ENCODE data around the gene SRRM5.
A peak's percentile ranks its signal among the peaks of the same experiment; 100 is the strongest.
"Not testable (repeated sequence)": the region's sequence is repeated elsewhere in the genome, so short reads cannot be mapped to it uniquely, and the experiment has no call there.

Gene SRRM5

DNA sequence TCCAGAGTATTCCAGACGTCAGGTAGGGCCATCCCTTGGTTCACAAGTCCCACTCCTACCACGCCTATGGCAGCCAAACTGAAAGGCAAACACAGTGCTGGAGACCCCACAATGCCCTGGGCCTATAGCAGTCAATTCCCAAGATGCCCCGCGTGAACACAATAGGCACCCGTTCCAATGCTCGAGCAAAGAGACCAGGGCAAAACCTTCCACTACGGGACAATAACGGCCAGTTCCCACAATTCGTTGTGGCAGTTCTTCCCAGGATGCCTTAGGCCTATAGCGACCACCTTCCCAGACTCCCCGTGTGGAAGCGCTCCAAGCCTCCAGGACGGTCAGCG is 7.0 kb downstream of the SRRM5 start:
- DNase-seq (ENCODE audit: low spot score): no peak

DNA sequence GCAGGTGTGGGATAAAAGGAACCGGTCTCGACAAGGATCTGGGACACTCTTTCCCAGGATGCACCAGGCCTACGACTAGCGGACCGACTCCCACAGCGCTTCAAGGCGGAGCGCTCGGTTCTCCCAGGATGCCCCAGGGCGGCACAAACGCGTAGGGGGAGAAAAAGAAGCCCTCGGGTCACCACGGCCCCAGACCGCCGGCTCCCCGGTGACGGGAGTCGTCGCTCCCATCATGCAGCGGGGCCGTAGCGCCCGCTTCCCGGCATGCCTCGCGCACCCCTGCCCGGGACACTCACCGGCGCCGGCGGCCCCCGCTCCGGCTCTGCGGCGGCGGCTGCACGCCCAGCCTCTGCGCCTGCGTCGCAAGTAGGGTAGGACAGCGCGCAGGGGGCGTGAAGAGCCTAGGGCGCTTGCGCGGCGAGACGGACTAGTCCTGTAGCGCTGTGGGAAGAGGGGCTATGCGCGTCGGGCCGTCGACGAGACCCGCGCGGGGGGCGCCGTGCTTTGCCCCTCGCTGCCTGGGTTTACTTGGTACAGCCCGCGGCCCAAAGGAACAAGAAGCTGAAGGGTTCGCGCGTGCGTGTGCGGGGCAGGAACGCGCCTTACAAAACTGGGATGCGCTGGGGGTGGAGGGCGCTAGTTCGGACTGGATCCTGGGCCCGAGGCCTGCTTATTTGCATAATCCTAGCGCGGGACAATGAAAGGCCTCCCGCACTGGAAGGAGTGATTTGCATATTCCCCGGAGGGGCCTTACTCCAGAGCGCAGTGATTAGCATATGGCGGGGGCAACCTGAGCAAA is 7.6 kb downstream of the SRRM5 start, which contains the start of gene ZNF428:
Gene ZNF428, minus strand, starts transcription at position 368 of the 799 bp plus-strand sequence. CDS start 5,325 bp downstream, outside the sequence.
- DNase-seq (ENCODE audit: low spot score): peak; percentile 81

DNA sequence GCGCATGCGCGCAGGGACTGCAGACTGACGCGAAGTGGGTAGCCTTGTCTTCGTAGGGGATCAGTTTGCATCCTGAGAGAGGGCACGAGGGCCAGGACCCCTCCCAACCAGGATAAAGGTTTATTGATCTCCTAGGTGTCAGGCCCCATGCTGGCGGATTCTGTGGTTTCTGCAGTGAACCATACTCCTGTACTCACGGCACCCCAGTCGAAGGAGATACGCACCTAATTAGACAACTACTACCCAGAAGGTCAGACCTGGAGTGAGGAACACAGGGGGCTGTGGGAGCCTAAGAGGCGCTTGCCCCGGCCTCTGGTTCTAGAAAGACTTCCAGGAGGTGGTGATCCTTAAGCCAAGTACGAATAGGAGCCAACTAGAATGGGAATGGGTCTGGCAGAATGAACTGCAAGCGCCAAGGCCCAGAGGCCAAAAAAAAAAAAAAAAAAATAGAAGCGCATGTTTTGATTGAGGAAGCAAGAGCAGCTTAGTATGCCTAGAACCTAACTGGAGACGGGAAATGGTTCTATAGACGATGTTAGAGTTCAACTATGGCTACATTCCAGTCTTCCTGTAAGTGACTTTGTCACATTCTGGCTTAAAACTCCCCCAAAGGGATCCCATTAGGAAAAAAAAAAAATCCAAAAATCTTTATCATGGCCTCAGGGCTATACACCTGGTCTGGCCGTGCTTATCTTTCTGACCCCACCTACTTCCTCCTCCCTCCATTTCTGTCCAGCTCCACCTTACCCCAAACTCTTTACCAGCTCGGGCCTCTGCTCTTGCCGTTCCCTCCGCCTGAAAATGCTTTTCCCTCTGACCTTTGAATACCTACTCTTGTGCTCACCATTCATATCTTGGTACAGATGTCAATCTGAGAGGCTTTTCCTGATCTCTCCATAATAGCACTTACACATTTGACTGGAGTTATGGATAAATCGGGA is 8.4 kb downstream of the SRRM5 start:
- DNase-seq (ENCODE audit: low spot score): no peak

DNA sequence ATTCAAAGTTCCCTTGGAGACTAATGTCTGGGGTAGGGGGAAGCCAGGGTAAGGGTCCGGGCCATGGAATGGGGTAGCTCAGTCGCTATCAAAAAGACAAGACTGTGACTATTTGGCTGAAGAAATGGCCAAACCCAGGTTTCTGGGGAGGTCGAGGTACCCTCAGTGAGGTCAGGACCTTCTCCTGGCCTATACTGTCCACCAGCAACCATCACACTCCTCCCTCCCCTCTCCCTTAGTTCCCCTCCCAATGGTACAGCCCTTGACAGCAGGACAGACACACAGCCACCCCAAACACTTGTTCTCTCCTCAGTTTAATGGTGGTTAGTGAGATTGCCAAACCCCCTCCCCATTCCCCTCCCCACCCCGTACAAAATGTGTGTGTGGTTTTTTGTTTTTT is 10.2 kb downstream of the SRRM5 start:
- no peak for DNase-seq (ENCODE audit: low spot score)

DNA sequence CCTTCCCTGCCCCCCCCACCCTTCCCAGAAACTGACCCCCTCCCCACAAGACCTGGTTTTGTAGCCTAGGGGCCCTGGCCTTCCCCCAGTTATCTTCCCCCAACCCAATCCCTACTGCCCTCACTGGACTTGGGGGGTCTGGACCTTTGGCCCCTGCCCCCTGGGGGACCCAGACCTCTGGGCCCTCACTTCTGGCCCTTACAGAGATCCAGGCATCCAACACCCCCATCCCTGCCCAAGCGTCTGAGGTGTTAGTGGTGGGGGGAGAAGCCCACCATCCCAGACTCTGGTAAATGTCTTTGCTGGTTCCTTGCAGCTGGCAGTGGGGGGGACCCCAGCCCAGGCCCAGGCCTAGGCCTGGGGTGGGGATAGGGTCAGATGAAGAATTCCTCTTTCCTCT is 11.1 kb downstream of the SRRM5 start:
- no peak for DNase-seq (ENCODE audit: low spot score)

DNA sequence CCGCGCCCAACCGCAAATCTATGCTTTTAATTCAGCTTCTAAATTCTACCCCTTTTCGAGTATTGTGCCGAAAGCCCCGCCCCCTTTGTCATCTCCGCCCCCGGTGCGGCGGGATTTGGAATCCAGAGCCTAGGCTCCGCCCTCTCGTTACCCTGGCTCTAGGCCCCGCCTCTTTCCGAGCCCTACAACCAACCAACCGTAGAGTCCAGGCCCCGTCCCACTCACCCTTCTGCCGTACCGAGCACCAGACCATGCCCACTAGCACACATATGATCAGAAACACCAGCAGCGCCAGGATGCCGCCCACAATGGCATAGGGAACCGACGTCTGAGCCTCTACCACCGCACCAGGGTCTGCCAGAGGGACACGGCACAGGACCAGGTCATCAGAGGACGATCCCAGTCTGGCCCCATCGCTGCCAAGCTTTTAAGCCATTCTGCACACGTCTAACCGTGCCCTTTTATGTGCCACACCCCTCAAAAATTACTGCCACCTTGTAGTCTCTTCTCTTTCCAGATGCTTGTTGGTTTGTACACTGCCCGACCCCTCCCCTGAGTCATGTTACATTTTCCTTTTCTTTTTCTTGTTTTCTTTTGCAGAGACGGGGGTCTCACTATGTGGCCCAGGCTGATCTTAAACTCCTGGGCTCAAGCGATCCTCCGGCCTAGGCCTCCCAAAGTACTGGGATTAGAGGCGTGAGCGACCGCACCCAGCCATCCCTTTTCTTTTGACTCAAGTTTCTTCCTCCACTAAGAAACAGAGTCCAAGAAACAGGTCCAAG is 12.2 kb downstream of the SRRM5 start:
- DNase-seq (ENCODE audit: low spot score): no peak

DNA sequence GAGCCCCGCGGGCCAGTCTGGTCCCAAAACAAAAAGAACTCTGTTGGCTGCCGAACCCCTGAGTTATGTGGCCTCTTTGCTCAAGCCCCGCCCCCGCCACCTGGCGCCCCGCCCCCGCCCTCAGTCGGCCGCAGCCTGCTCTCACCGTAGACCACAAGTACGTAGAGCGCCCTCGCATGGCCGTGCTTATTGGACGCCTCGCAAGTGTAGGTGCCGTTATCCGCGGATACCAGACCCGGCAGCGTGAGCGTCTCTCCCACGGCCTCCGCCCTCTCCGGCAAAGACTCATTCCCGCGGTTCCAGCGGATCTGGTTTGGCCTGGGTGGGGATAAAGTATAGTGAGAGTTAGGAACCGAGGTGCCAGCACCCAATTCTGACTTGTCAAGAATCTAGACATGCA is 13.0 kb downstream of the SRRM5 start:
- no peak for DNase-seq (ENCODE audit: low spot score)

DNA sequence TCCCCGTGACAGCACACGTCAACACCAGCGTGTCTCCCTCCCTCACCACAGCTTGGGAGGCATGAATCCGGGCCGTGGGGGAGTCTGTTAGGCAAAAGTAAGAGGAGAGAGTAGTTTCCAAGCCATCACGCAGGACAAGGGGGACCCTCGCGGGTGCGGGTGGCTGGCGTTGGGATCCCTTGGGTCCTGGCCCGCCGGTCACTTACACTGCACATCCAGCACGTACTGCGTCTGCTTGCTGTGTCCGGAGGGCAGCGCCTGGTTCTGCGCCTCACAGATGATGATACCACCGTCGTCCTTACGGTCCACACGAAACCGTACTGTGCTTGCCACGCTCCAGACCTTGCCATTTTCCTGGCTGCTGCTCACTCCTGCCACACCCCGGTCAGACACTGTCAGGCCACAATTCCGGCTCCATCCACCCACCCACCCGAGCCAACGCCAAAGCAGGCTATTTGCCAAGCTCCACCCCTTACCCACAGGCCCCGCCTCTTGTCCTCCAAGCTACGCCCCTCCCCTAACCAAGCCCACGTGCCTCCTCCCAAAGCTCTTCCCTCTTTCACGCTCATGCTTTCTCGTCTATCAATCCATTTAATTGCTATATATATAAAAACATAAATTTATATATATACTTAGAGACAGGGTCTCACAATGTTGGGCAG is 14.2 kb downstream of the SRRM5 start:
- no peak for DNase-seq (ENCODE audit: low spot score)

DNA sequence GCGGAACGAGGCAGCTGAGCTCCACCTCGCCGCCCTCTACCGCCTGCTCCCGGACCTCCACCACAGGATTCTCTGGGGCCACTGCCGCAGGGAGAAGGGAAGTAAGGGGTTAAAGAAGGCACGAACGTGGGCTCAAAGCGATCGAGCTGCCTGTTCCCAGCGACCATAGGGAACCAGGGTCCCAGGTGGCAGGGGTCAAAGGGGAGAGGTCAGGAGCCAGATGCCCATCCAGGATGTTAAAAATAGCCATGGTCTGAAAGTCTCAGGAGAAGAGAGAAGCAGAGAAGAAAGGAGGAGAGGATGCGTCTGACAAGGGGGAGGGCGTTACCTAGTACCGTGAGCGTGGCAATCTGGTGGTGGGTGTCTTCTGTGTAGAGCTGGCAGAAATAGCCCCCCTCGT is 14.9 kb downstream of the SRRM5 start:
- no peak for DNase-seq (ENCODE audit: low spot score)

DNA sequence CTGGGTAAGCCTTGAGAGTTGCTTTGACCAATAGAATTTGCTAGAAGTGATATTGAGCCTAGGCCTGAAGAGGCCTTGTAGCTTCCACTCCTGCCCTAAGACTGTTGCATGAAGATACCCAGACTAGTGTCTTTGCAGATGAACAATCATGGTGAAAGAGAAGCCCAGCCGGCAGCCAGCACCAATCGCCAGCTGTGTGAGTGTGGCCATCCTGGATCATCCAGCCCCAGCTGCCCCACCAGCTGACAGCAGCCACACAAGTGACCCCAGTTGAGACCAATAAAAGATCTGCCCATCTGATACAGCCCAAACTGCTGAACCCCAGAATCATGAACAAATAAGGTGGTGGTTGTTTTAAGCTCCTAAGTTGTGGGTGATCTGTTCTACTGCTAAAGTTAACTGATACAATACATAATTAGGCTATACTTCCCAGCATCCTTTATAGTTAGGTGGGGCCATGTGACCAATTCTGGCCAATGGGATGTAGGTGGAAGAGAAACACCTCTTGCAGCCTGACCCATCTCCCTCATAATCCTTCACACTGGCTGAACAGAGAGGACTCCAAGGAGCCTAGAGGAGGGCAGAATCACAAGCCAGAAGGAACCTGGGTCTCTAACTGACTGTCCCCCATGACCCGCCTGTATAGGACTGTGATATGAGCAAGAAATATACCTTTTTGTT is 16.9 kb downstream of the SRRM5 start:
- no peak for DNase-seq (ENCODE audit: low spot score)

DNA sequence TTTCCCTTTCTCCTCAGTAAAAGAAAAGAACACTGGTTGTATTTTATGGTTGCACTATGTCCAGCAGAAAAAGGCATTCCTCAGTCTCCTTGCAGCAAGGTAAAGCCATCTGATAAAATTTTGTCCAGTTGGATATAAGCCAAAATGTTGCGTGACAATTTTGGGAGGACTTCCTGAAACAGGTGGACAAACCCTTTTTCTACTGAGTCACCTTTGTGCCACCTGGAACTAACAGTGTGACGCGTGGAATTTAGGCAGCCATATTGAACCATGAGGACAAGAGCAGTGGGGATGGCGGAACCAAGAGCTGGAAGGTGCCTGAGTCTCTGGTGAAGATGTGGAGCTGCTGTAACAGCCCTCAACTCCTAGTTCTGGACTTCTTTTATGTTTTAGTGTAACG is 19.6 kb downstream of the SRRM5 start:
- DNase-seq (ENCODE audit: low spot score): no peak

DNA sequence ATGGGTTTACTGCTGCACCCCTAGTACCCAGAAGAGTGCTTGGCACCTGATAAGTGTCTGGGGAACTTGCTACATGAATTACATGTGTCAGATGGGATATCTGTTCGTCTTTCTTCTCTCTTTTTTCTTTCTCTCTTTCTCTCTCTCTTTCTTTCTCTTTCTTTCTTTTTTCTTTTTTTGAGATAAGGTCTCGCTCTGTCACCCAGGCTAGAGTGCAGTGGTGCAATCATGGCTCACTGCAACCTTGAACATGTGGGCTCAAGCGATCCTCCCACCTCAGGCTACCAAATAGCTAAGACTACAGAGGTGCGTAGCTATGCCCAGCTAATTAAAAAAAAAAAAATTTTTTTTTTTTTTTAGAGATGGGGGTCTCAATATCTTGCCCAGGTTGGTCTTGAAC is 21.6 kb downstream of the SRRM5 start:
- DNase-seq (ENCODE audit: low spot score): no peak

DNA sequence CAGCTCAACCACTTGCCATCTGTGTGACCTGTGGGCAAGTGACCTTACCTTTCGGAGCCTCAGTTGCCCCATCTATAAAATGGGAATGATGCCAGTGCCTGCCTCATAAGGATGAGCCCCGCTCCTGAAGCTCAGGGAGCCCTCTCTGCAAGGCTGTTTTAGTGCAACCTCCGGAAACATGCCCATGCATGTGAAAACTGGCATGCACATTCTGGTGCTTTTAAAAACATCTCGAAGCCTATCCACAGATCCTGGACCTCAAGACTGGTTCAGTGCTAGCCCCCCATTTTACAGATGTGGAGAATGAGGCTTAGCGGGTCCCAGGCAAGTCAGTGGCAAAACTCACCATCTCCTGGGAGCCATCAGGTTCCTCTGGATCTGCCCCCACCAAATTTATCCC is 22.2 kb downstream of the SRRM5 start:
- no peak for DNase-seq (ENCODE audit: low spot score)

DNA sequence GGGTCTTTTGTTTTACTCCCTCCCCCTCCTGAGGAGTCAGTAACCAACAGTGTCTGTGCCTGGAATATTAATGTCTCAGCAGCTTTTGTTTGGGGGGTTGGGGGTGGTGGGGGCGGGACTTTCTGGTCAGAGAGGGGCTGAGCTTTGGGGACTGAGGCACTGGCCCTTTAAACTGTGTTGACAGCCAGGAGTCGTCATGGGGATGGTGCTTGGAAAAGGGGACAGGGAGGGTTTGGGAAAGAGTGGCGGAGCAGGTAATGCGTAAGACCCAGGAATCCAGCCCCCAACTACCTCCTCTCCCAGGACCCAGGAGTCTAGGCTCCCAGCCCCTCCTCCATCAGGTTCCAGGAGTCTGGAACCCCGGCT is 22.6 kb downstream of the SRRM5 start:
- no peak for DNase-seq (ENCODE audit: low spot score)

DNA sequence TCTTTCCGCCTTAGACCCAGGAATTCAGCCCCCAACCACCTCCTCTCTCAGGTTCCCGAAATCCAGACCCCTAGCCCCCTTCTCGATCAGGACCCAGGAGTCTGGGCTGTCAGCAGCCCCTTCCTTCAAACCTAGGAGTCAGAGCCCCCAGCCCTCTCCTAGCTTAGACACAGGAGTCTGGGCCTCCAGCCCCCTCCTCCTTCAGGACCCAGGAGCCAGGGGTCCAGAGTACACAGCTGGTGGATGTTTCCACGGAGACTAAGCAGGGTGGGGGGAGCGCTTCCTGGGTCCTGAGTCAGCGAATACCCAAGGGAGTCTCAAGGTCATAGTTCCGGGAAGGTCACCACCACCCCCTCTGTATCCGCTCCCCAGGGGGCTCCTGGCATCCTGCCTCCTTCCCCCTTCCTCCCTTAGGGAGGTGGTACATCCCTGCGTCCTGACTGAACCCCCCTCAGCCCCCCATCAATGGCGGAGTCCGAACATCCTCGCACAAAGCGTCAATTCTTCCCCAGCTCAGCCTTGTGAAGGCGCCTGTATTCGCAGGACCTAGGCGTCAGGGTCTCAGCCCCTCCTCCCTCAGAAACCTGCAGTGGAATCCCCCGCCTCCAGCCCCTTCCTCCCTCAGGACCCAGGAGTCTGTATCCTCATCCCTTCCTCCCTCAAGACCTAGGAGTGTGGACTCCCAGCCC is 23.1 kb downstream of the SRRM5 start:
- no peak for DNase-seq (ENCODE audit: low spot score)

DNA sequence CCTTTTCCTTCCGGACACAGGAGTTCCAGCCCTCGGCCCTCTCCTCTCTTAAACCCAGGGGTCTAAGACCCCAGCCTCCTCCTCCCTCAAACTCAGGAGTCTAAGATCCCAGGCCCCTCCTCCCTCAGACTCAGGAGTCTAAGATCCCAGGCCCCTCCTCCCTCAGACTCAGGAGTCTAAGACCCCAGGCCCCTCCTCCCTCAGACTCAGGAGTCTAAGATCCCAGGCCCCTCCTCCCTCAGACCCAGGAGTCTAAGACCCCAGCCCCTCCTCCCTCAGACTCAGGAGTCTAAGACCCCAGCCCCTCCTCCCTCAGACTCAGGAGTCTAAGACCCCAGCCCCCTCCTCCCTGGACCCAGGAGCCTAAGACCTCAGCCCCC is 23.7 kb downstream of the SRRM5 start:
- not testable (repeated sequence) for DNase-seq (ENCODE audit: low spot score)

DNA sequence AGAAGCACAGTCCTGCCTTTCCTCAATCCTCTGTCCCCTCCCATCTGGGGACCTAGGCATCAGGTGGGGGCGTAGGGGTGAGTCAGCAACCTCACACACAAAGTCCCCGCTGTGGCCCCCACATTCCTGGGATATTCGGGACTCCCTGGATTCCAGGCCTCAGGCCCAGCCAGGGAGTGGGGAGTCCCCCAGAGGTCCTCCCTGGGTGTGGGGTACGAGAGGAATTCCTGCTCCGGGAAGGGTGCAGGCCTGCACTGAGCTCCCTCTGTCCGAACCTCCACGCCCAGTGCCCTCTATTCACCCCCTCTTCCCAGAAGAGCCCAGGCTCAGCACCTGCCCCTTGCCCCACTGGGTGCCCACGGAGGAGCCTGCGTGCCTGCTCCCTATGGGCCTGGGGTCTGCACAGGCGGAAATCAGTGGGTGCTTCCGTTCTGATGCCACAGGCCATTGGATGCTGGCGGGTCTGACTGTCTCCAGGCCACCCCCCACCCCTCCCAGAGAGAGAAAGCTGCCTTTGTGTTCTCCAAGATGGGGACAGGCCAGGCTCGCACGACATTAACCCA is 24.3 kb downstream of the SRRM5 start:
- DNase-seq (ENCODE audit: low spot score): no peak

DNA sequence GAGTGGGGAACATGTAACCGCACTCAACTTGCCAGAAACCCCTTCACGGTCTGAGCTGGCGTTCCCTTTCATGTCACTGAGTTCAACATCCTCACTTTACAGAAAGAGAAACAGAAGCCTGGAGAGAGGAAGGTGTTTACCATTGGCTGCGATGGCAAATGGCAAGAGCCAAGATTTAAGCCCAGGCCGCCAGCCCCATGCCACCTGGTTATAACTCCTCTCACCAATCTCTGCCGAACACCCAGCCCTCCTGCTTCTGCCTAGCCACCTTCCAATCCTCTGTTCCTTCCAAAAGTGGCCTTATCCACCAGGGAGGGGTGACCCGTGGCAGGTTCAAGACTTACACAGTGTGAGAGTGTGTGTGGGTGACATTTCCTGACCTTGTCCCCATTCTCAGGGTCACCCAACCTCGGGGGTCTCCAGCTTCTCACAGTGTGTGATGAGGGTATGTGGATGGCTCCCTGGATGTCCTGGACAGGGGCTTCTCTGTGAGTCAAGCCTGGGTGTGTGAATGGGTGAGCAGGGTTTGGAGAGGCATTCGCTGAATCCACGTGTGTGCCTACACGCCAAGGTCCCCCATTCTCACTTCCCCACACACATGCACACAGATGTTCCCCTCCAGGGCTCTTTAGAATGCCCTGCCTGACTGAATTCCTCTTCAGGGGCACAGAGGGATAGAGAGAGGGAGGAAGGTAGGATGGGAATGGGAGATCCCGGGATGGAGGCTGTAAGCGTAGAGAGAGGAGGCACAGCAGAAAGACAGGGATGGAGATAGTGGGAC is 26.5 kb downstream of the SRRM5 start:
- DNase-seq (ENCODE audit: low spot score): no peak

DNA sequence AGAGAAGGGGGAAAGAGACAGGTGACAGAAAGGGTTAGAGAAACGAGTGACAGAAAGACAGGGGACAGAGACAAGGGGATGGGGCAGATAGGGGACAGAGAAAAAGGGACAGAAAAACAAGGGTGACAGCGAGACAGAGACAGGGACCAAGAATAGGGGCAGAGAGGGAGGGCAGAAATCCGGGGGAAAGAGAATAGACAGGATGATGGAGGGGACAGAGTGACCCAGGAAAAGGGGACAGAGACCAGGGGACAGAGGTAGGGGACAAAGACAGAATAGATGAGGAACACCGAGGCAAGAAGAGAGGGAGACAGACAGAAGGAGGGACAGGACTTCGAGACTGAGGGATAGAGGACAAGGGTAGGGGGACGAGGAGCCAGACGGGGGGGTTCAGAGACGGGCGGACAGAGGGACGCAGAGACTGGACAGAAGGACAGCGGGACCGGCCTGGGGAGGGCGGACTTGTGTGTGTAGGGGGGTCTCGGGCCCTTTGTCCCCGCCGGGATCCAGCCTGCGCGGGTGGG is 27.2 kb downstream of the SRRM5 start:
- DNase-seq (ENCODE audit: low spot score): no peak
